Activated T-helper 1 cell treated with anti-CD3 and anti-CD28 coated beads, Interleukin-12 subunit alpha, Interleukin-12 subunit beta, Interleukin-2, Interleukin-4 antibody, amounts not matched to agents 30 ng/mL and 10 ng/mL and 1 ng/mL, durations not matched to agents 14 hours and 24 hours and 36 hours (primary cell): Measurements from ENCODE around the gene ABHD12. TPM values are rescaled to one million over a fixed set of nuclear protein-coding genes. Genes with fewer than 3 reads are reported as not detected.

ENCODE experiments used
- DNase-seq: peaks from one replicate; pipeline ENCODE4 v3.0.0; 2021; ENCODE audit warnings: low spot score
- H3K27ac Mint-ChIP-seq: one replicate; pipeline ENCODE4 v1.8.0; 2021; ENCODE audit warnings: mild to moderate bottlenecking, mixed read lengths
- H3K27me3 Mint-ChIP-seq: one replicate; pipeline ENCODE4 v1.8.0; 2022; ENCODE audit warnings: mild to moderate bottlenecking, moderate library complexity, mixed read lengths; ENCODE audit not compliant: insufficient read depth
- H3K36me3 Mint-ChIP-seq: one replicate; pipeline ENCODE4 v1.8.0; 2021; ENCODE audit warnings: low read depth, mixed read lengths
- H3K4me1 Mint-ChIP-seq: one replicate; pipeline ENCODE4 v1.8.0; 2021; ENCODE audit warnings: low read depth, mixed read lengths
- H3K4me3 Mint-ChIP-seq: one replicate; pipeline ENCODE4 v1.8.0; 2021; ENCODE audit warnings: mild to moderate bottlenecking, moderate library complexity, mixed read lengths
- H3K9me3 Mint-ChIP-seq: one replicate; pipeline ENCODE4 v1.8.0; 2021; ENCODE audit warnings: mixed read lengths
- intact Hi-C: fragments of 100-400 bp; cut with micrococcal nuclease; formaldehyde crosslinking; loops from one replicate; pipeline ENCODE4 v1.15.1; 2024
- total RNA-seq: library from RNA; stranded (reverse); gene quantifications from 2 replicates; pipeline ENCODE4 v1.2.3, GENCODE V29; 2022

Gene ABHD12
- total RNA-seq, 1 donor from 2014 or later, result 37.6 TPM

DNA sequence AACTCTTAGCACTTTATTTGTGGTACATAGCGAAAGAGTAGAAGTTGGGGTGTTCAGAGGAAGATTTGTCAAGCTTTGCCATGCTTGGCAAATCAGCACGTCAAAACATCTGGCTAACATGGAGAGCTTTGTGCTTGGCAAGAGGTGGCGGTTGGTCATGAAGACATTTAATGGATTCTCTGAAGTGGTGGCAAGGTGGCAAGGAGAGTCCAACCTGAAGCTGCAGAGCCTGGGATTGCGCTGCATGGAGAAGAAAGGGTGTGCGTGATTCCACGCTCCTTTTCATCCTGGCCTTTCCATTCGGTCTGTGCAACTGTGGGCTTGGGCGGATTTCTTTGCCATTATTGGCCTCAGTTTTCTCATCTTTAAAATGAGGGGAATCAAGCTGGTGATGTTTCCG, 139.6 kb downstream of the ABHD12 start:
- intact Hi-C loops, result no loop called here
- Mint-ChIP-seq H3K9me3 (no peaks in the 10 kb centered on the region), H3K27me3 (no peaks in the 10 kb centered on the region), H3K4me1 (peaks cover 43% of the 10 kb centered on the region), H3K4me3 (peak overlapping the region; percentile 1), H3K27ac (no peak overlapping the region), H3K36me3 (peaks cover 2% of the 10 kb centered on the region)
- DNase-seq, result no peak

DNA sequence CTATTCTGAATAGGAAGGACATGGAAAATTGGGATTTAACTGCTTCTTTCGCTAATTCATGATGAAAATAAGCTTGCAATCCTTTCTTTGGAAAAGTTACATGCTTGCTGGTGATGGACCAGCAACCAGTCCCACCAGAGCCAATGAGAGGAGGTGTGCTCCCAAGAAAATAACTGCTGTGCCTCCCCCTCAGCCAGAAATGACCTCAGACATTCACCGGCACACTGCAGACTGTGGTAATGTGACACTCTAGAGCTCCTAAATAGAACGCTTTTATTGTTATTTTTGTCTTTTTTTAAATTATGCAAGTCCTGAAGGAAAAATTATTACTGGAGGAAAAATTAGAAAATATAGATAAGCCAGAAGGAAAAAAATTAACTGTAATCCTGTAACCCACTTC, 140.1 kb downstream of the ABHD12 start:
- H3K27ac Mint-ChIP-seq, result no peak overlapping the region
- no peaks in the 10 kb centered on the region for H3K9me3 Mint-ChIP-seq
- peaks cover 2% of the 10 kb centered on the region for H3K36me3 Mint-ChIP-seq
- intact Hi-C loops, result no loop called here
- DNase-seq, result no peak
- peak overlapping the region; percentile 45 for H3K4me3 Mint-ChIP-seq
- H3K4me1 Mint-ChIP-seq, result peaks cover 43% of the 10 kb centered on the region
- H3K27me3 Mint-ChIP-seq, result no peaks in the 10 kb centered on the region

Other genes with a start within 250 kb of the ABHD12 start
- gene ENTPD6, start 195.1 kb downstream of the ABHD12 start, total RNA-seq, result 42.5 and 43.5 TPM in 2 replicates
- 36.8 and 38.5 TPM in 2 replicates for gene PYGB, start 142.8 kb downstream of the ABHD12 start, total RNA-seq
- 39.6 and 40.1 TPM in 2 replicates for gene GINS1, start 16.8 kb upstream of the ABHD12 start, total RNA-seq
- 2.0 and 2.5 TPM in 2 replicates for gene NINL, start 194.7 kb upstream of the ABHD12 start, total RNA-seq
- 9.1 and 9.8 TPM in 2 replicates for gene NANP, start 233.2 kb upstream of the ABHD12 start, total RNA-seq